Activated naive CD4-positive, alpha-beta T cell treated with anti-CD3 and anti-CD28 coated beads, Interleukin-2, amount 50 U/mL, for 24 hours (primary cell): Measurements from ENCODE around the gene ACOT8.
A peak's percentile ranks its signal among the peaks of the same experiment; 100 is the strongest.

Source experiments
- H3K27ac Mint-ChIP-seq: one replicate; pipeline ENCODE4 v1.8.0; 2021; ENCODE audit warnings: mild to moderate bottlenecking, mixed read lengths
- H3K27me3 Mint-ChIP-seq: one replicate; pipeline ENCODE4 v1.8.0; 2021; ENCODE audit warnings: mixed read lengths
- H3K36me3 Mint-ChIP-seq: one replicate; pipeline ENCODE4 v1.8.0; 2021; ENCODE audit warnings: mixed read lengths
- H3K4me1 Mint-ChIP-seq: one replicate; pipeline ENCODE4 v1.8.0; 2021; ENCODE audit warnings: mixed read lengths
- H3K4me3 Mint-ChIP-seq: one replicate; pipeline ENCODE4 v1.8.0; 2021; ENCODE audit warnings: mild to moderate bottlenecking, mixed read lengths
- H3K9me3 Mint-ChIP-seq: one replicate; pipeline ENCODE4 v1.8.0; 2021; ENCODE audit warnings: mixed read lengths

Gene ACOT8

DNA sequence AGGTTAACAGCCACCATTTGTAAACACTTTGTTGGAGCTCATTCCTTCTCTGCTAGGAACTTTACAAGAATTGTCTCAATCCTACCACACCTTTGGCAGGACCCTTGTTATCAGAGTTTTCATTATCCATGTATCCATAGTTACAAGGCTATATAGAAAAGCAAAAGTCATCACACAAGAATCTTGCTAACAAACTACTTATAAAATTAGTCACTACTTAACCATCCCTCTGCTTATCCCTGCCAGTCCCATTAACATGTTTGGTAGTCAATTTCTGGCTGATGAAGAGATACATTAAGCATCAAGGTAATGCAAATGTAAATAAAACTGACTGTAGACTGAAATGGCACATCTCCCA is 10.6 kb upstream of the ACOT8 start:
- no peaks in the 10 kb centered on the region for H3K27me3 Mint-ChIP-seq
- peaks cover 3% of the 10 kb centered on the region for H3K4me1 Mint-ChIP-seq
- peaks cover 1% of the 10 kb centered on the region for H3K36me3 Mint-ChIP-seq
- H3K9me3 Mint-ChIP-seq, result no peaks in the 10 kb centered on the region
- H3K27ac Mint-ChIP-seq, result no peak overlapping the region
- H3K4me3 Mint-ChIP-seq, result no peak overlapping the region

DNA sequence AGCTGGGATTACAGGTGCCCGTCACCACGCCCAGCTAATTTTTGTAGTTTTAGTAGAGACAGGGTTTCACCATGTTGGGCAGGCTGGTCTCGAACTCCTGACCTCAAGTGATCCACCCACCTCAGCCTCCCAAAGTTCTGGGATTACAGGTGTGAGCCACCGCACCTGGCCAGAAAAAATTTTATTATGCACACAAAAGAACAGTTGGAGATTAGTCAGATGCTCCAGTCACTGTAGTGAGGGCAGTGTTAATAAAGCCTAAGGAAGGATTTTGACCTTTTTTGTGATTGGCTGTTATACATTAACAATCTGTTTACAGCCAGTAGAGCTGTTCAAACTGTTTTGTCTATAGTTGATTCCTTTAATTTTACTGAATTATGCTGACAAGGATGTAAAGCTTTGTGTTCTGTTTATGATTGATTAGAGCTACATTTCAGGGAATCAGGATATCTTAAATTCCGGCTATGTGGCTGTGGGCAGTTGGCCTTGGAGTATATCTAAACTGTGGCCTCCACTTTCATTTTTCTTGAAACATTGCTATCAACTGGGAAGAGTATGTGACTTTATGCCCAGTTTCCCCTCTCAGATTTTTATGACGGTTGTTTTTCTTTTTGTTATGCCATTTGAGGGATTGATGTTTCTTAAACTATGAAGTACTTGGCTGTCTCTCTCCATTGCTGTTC is 10.1 kb upstream of the ACOT8 start:
- H3K4me1 Mint-ChIP-seq, result peaks cover 3% of the 10 kb centered on the region
- H3K36me3 Mint-ChIP-seq, result peaks cover under 1% of the 10 kb centered on the region
- no peak overlapping the region for H3K4me3 Mint-ChIP-seq
- H3K27ac Mint-ChIP-seq, result no peak overlapping the region
- H3K9me3 Mint-ChIP-seq, result no peaks in the 10 kb centered on the region
- no peaks in the 10 kb centered on the region for H3K27me3 Mint-ChIP-seq

DNA sequence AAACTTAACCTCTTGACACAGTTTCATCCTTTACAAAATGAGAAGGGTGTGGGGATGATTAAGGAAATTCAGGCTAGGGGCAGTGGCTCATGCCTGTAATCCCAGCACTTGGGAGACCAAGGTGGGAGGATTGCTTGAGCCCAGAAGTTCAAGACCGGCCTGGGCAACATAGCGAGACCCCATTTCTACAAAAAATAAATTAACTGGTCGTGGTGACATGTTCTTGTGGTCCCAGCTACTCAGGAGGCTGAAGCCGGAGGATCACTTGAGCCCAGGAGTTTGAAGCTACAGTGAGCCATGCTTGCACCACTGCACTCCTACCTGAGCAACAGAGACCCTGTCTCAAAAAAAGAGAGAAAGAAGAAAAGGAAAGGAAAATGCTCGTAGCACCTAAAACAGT is 9.3 kb upstream of the ACOT8 start:
- H3K4me1 Mint-ChIP-seq, result peaks cover 3% of the 10 kb centered on the region
- no peak overlapping the region for H3K4me3 Mint-ChIP-seq
- H3K27ac Mint-ChIP-seq, result no peak overlapping the region
- H3K9me3 Mint-ChIP-seq, result no peaks in the 10 kb centered on the region
- H3K27me3 Mint-ChIP-seq, result no peaks in the 10 kb centered on the region
- H3K36me3 Mint-ChIP-seq, result no peaks in the 10 kb centered on the region

DNA sequence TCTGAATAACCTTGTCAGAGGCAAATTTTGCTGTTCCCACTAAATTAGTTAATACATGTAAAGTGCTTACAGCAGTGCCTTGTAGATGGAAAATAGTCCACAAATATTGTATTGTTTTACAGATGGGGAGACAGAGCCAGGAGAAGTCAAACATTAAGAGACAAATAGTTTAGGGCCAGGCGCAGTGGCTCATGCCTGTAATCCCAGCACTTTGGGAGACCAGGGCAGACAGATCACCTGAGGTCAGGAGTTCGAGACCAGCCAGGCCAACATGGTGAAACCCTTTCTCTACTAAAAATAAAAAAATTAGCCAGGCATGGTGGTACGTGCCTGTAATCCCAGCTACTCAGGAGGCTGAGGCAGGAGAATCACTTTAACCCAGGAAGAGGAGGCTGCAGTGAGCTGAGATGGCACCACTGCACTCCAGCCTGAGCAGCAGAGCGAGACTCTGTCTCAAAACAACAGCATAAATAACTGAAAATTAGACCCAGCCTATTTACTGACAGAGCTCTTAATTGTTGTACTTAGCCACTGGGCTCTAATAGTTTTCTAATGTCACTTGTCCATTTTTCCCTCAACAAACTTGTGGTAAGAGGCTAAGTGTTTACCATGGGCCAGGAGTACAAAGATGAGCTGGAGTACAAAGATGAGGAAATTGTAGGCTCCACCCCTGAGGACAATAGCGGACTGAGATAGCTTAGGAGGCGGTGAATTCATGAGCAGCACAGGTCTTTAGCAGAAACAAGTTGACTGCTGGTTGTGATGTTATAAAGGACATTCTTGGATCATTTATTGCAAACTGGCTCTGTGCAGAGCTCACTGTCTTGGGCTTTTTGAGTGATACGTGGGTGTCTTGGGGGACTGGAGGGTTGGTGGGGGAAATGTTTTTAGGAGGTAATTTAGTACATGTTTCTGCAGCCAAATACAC is 6.6 kb upstream of the ACOT8 start:
- H3K9me3 Mint-ChIP-seq, result no peaks in the 10 kb centered on the region
- no peaks in the 10 kb centered on the region for H3K27me3 Mint-ChIP-seq
- peaks cover 15% of the 10 kb centered on the region for H3K4me1 Mint-ChIP-seq
- H3K27ac Mint-ChIP-seq, result no peak overlapping the region
- no peak overlapping the region for H3K4me3 Mint-ChIP-seq
- H3K36me3 Mint-ChIP-seq, result peaks cover 2% of the 10 kb centered on the region

DNA sequence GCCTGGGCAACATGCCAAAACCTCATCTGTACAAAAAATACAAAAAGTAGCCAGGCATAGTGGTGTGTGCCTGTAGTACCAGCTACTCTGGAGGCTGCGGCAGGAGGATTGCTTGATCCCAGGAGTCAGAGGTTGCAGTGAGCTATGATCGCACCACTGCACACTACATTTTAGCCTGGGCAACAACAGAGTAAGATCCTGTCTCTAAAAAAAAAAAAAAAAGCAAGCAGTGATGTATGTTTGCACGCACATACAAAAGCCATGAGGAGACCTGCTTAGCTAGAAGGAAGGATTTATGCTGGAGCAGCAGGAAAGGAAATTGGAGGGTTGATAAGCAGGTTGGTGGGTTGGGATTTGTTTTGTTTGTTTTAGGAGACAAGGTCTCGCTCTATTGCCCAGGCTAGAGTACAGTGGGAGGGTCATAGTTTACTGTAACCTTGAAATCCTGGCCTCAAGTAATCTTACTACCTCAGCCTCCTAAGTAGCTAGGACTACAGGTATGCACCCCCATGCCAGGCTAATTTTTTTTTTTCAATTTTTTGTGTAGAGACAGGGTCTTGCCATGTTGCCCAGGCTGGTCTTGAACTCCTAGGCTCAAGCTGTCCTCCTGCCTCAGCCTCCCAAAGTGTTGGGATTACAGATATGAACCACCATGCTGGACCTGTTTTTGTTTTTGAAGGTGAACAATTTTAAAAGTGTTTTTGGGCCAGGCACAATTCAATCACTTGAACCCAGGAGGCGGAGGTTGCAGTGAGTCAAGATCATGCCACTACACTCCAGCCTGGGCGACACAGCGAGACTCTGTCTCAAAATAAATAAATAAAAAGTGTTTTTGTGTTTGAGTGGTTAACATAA is 4.3 kb upstream of the ACOT8 start:
- Mint-ChIP-seq H3K36me3 (peaks cover 2% of the 10 kb centered on the region), H3K27ac (peak overlapping the region; percentile 7), H3K9me3 (no peaks in the 10 kb centered on the region), H3K4me1 (peaks cover 27% of the 10 kb centered on the region), H3K27me3 (no peaks in the 10 kb centered on the region), H3K4me3 (no peak overlapping the region)

DNA sequence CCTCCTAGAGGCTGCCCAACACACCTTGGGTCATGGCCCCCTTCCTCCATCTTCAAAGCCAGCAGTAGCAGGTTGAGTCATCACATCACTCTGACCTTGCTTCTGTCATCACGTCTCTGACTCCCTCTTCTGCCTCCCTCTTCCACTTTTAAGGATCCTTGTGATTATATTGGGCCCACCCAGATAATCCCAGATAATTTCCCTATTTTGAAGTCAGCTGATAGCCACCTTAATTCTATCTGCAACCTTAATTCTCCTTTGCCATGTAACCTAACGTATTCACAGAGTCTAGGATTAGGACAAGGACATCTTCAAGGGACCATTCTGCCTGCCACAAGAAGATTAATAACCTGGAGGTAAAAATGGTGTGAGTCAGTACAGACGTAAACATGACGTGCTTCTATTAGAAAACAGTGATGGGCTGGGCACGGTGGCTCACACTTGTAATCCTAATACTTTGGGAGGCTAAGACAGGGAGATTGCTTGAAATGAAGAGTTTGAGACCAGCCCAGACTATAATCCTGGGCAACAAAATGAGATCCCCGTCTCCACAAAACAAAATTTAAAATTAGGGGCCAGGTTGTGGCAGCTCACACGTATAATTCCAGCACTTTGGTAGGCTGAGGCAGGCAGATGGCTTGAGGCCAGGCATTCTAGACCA is 3.5 kb upstream of the ACOT8 start:
- H3K27ac Mint-ChIP-seq, result no peak overlapping the region
- peaks cover 35% of the 10 kb centered on the region for H3K4me1 Mint-ChIP-seq
- peaks cover 2% of the 10 kb centered on the region for H3K36me3 Mint-ChIP-seq
- no peak overlapping the region for H3K4me3 Mint-ChIP-seq
- H3K27me3 Mint-ChIP-seq, result no peaks in the 10 kb centered on the region
- no peaks in the 10 kb centered on the region for H3K9me3 Mint-ChIP-seq

DNA sequence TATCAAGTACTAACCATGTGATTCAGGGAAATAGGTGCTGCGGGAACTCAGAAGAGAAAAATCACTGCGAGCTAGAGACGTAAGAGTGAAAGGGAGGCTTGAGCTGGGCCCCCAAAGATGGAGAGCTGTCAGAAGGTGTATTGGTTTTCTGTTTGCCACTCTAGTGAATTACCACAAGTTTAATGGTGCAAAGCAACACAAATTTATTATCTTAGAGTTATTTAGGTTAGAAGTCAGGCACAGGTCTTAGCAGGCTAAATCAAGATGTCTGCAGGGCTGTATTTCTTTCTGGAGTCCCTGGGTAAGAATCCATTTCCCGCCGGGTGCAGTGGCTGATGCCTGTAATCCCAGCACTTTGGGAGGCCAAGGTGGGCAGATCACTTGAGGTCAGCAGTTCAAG is 2.7 kb upstream of the ACOT8 start:
- H3K27me3 Mint-ChIP-seq, result no peaks in the 10 kb centered on the region
- H3K27ac Mint-ChIP-seq, result no peak overlapping the region
- H3K4me1 Mint-ChIP-seq, result peaks cover 41% of the 10 kb centered on the region
- H3K36me3 Mint-ChIP-seq, result peaks cover 2% of the 10 kb centered on the region
- no peaks in the 10 kb centered on the region for H3K9me3 Mint-ChIP-seq
- H3K4me3 Mint-ChIP-seq, result no peak overlapping the region

DNA sequence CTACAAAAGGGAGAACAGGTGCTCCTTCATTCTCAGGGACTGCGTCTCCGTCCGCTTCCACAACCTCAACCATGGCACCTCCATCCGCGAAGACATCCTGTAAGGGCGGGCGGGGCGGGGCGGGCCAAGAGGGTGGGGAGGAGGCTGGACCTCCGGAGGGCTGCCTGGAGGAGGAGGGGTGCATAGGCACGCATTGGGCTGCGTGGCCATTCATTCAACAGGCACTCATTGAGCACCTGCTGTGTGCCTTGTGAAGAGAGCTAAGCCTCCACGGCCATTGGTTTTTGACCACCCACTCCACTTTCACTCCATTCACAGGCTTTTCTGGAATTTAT is 657 bp upstream of the ACOT8 start:
- H3K36me3 Mint-ChIP-seq, result peaks cover 2% of the 10 kb centered on the region
- no peaks in the 10 kb centered on the region for H3K9me3 Mint-ChIP-seq
- H3K27ac Mint-ChIP-seq, result peak overlapping the region; percentile 93
- H3K4me3 Mint-ChIP-seq, result peak overlapping the region; percentile 93
- H3K27me3 Mint-ChIP-seq, result no peaks in the 10 kb centered on the region
- H3K4me1 Mint-ChIP-seq, result peaks cover 52% of the 10 kb centered on the region

DNA sequence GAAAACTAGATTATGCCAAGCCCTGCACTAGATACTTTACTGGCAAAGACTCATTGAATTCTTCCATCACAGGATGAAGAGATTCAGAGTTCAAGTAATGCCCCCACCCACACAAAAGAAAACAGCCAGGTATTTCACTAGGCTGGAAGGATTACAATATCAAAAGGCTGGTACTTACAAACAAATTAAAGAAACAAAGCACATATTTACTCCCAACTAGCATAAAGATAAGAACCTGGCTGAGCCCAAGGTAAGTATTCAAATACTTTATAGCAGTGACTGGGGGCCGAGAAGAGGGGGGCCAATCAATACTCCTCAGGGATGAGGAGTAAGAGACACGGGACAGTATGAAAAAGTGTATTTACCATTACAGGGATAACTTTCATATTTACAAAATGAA is 3.7 kb downstream of the ACOT8 start:
- no peaks in the 10 kb centered on the region for H3K27me3 Mint-ChIP-seq
- no peak overlapping the region for H3K4me3 Mint-ChIP-seq
- H3K9me3 Mint-ChIP-seq, result no peaks in the 10 kb centered on the region
- no peak overlapping the region for H3K27ac Mint-ChIP-seq
- peaks cover 41% of the 10 kb centered on the region for H3K4me1 Mint-ChIP-seq
- H3K36me3 Mint-ChIP-seq, result peaks cover 5% of the 10 kb centered on the region

DNA sequence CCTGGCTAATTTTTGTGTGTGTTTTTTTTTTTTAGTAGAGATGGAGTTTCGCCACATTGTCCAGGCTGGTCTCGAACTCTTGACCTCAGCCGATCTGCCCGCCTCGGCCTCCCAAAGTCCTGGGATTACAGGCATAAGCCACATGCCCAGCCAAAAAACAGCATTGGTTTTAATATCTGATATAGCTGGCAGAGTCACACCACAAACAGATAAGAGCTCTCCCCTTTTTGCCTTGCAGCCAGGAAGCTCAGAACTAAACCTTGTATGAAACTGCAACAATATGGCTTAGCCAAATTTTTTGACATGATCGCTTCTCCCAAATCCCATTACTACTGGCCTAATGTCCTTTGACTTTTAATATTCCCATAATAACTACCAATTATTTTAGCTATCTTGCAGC is 4.9 kb downstream of the ACOT8 start:
- H3K27ac Mint-ChIP-seq, result no peak overlapping the region
- H3K4me1 Mint-ChIP-seq, result peaks cover 36% of the 10 kb centered on the region
- H3K9me3 Mint-ChIP-seq, result no peaks in the 10 kb centered on the region
- no peaks in the 10 kb centered on the region for H3K27me3 Mint-ChIP-seq
- no peak overlapping the region for H3K4me3 Mint-ChIP-seq
- peaks cover 5% of the 10 kb centered on the region for H3K36me3 Mint-ChIP-seq

DNA sequence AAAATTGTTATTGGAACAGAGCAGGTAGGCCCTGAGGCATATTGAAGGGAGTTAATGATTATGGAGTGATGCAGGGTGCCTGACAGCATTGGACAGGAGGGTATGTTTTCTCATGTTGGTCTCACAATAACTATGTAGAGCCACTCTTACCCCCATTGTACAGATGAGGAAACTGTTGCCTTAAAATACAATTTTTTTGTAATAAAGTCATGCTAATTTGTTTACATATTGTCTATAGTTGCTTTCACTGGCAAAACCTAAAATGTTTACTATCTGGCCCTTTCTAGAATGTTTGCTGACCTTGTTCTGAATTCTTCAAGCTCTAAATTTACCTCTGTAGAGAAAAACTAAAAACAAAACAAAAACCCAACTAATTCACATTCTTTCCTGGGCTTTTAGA is 5.7 kb downstream of the ACOT8 start:
- no peak overlapping the region for H3K27ac Mint-ChIP-seq

DNA sequence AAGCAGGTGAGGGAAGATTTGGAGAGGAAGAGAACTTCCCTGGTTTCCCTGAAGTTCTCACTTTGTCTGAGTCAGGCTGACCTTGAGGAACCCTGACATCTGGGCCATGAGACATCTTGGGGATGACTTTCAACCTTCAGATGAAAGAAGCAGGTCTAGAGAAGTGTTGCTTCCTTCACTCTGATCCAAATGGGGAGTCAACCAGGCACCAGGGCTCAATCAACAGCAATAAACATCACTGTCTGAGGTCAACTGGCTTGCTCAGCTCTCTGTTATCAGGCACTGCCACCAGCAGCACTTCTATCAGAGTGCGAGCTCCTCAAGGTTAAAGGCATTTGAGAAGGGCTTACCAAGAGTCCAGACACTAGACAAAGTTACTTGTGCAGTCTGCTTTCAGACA is 6.3 kb downstream of the ACOT8 start:
- Mint-ChIP-seq H3K36me3 (peaks cover 5% of the 10 kb centered on the region), H3K4me3 (no peak overlapping the region), H3K27me3 (no peaks in the 10 kb centered on the region), H3K9me3 (no peaks in the 10 kb centered on the region), H3K27ac (no peak overlapping the region), H3K4me1 (peaks cover 27% of the 10 kb centered on the region)

More for the DNA sequence above, 5.7 kb downstream of the ACOT8 start:
- Mint-ChIP-seq H3K4me1 (peaks cover 32% of the 10 kb centered on the region), H3K27me3 (no peaks in the 10 kb centered on the region), H3K4me3 (no peak overlapping the region), H3K36me3 (peaks cover 5% of the 10 kb centered on the region), H3K9me3 (no peaks in the 10 kb centered on the region)

DNA sequence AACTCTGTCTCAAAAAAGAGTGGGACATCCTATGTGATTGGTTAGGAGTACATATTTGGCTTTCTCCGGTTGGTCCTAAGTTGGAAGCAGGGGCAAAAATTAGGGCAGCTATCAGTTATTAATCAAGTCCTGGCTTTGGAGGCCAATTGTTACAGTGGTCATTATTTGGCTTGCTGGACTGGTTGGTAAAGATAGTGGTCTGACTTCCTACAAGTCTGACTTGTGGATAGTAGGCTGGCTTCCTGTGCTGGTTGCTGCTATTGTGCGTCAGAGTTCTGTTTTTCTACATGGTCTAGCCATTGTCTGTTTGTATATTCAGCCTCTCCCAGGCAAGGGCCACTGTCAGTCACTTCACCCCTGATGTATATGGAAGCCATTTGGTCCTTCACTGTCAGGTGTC is 7.0 kb downstream of the ACOT8 start:
- peaks cover 21% of the 10 kb centered on the region for H3K4me1 Mint-ChIP-seq
- H3K27ac Mint-ChIP-seq, result no peak overlapping the region
- no peak overlapping the region for H3K4me3 Mint-ChIP-seq
- H3K27me3 Mint-ChIP-seq, result no peaks in the 10 kb centered on the region
- peaks cover 5% of the 10 kb centered on the region for H3K36me3 Mint-ChIP-seq
- H3K9me3 Mint-ChIP-seq, result no peaks in the 10 kb centered on the region

DNA sequence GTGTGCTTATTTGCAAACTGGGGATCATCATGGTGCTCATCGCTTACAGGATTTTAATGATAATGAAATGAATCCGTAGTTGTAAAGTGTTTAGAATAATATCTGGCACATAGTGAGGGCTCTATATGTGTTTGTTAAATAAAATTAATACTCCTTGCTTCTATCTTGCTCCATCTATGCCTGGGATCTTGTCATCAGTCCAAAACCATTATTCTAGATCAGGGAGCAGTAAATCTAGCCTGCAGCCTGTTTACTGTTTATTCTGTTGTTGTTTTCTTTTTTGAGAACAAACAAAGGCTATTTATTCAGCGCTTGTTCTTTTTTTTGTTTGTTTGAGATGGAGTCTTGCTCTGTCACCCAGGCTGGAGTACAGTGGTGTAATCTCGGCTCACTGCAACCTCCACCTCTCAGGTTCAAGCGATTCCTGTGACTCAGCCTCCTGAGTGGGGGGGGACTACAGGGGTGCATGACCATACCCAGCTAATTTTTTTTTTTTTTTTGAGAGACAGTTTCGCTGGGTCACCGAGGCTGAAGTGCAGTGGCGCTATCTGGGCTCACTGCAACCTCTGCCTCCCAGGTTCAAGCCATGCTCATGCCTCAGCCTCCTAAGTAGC is 8.1 kb downstream of the ACOT8 start:
- no peaks in the 10 kb centered on the region for H3K9me3 Mint-ChIP-seq
- peaks cover 12% of the 10 kb centered on the region for H3K4me1 Mint-ChIP-seq
- no peak overlapping the region for H3K4me3 Mint-ChIP-seq
- peaks cover 6% of the 10 kb centered on the region for H3K36me3 Mint-ChIP-seq
- no peaks in the 10 kb centered on the region for H3K27me3 Mint-ChIP-seq
- H3K27ac Mint-ChIP-seq, result no peak overlapping the region

DNA sequence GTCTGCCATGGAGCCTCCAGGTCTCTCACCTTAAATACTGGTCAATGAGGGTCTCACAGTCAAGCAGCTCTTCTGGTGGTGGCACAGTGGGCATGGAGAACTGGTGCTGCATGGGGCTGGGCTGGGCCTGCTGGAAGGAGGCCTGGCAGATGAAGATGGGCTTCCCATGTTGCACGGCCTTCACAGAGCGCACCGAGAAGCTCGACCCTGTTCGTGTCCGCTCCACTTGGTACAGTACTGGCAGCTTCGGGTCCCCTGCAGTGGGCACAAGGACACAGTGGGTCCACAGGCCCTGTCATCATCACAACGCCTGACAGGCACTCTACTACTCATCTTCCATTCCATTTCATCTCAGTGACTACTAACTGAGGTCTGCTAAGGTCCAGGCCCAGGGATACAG is 8.8 kb downstream of the ACOT8 start:
- Mint-ChIP-seq H3K27me3 (no peaks in the 10 kb centered on the region), H3K27ac (no peak overlapping the region), H3K36me3 (peaks cover 6% of the 10 kb centered on the region), H3K4me3 (no peak overlapping the region), H3K4me1 (peaks cover 6% of the 10 kb centered on the region), H3K9me3 (no peaks in the 10 kb centered on the region)
